Measurements from ENCODE around the gene PDK2.

Gene PDK2

DNA sequence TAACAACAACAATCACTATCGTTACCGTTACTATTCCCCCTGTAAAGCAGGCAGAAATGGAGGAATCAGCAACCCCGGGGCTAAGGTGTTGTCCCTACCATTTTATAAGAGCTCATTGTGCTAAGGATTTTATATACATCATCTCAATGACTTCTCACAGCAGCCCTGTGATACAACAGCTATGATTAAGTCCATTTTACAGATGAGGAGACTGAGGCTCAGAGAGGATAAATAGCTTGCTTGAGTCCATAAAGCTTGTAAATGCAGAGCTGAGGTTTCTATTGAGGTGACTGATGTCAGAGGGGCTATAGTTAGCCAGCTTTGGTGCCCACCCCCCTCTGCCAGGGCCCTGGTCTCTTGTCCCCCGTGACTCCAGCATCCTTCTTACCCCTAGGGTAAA is 16.7 kb upstream of the PDK2 start:
- no peak for DNase-seq

DNA sequence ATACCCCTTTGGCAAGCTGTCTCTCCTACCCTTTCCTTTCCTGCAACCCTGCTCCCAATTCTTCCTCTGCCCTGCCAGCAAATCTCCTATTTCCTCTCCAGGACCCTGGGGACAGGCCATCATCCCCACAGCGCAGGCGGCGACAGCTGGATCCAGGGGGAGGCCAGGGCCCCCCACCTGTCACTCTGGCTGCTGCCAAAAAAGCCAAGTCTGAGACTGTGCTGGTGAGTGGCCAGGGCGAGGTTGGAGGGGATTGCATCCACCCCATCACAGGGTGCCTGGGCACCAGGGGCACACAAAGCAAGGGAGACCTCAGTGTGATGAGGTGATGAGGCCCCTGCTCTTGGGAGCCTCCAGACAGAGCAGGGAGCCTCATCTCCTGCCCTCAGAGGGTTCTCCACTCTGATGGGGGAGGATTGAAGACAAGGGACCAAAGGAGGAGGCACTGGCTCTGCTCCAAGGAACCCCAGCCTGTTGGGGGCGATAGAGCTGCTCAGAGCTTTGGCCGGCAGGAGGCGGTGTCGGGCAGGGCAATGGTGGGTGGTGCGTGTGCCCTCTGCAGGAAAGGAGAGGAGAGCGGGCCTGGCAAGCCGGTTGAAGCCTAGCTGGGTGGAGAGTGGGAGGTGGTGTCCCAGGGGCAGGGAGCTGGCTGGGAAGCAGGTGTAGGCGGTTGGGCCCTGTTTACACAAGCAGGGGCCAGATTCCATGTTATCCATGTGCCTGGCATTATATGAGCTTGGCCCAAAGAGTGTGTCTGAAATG is 15.6 kb upstream of the PDK2 start:
- no peak for DNase-seq

DNA sequence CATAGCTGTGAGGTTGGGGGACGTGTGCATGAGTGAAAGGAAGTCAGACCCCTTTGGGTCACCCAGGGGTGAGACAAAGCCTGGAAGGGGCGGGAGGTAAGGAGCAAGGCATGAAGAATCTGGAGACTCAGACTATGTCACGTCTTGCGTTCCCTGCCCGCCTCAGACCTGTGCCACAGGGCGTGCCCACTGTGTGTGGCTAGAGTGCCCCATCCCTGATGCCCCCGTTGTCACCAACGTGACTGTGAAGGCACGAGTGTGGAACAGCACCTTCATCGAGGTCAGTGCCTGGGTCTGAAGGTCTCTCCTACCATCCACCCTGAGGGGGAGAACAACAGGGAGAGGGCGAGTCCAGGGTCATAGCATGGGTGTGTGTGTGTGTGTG is 15.1 kb upstream of the PDK2 start:
- no peak for DNase-seq

DNA sequence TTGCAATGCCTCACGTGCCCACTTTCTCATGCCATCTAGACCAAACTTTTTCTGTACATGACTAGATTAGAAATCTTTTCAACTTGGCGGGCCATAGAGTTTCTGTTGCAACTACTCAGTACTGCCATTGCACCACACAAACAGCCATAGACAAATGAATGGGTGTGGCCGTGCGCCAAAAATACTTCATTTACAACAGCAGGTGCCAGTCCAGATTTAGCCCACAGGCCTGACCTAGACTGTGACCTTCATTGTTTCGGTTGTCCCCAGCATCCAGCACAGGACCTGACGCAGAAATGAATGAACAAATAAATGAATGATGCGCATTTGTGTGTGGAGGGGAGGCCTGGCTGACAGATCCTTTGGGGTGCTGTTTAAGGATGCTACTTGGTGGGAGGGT is 14.3 kb upstream of the PDK2 start:
- DNase-seq = no peak

DNA sequence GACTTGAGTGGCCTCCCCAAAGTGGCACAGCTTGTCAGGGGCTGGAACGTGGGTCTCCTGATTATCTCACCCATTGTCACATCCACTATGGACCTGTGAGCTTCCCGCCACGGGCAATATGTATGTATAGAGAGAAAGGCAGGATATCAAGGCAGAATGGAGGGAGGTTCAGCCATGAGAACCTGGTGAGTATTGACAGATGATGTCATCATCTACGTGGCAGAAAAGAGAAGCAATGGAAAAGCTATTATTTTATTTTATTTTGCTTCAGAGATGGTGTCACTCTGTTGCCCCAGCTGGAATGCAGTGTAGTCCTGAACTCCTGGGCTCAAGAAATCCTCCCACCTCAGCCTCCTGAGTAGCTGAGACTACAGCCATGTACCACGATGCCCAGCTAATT is 13.4 kb upstream of the PDK2 start:
- DNase-seq = no peak

DNA sequence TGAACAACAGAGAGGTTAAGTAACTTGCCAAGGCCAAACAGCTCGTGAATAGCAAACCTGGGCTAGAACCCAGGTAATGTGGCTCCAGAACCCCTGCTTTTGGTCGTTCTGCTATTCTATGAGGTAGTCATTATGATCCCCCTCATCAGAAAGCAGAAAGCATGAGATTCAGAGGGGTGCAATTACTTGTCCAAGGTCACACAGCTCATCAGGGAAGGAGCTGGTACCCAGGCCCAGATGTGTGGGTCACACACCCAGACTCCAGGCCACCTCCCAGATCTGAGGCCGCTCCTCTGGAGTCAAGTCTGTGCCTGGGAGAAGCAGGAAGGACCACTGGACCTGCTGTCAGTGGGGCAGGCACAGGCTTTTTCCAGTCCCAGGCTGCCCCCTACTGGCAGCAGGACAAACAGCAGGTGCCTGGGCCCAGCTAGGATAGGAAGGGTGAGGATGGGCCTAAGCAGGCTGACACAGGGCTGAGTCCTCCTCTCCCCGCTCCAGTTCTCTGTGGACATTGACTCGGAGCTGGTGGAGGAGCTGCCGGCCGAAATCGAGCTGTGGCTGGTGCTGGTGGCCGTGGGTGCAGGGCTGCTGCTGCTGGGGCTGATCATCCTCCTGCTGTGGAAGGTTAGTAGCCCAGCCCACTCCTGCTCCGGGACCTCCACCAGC is 7.8 kb upstream of the PDK2 start:
- DNase-seq = peak in 30 of 51 donors; percentile 7 to 64 (median 28)

DNA sequence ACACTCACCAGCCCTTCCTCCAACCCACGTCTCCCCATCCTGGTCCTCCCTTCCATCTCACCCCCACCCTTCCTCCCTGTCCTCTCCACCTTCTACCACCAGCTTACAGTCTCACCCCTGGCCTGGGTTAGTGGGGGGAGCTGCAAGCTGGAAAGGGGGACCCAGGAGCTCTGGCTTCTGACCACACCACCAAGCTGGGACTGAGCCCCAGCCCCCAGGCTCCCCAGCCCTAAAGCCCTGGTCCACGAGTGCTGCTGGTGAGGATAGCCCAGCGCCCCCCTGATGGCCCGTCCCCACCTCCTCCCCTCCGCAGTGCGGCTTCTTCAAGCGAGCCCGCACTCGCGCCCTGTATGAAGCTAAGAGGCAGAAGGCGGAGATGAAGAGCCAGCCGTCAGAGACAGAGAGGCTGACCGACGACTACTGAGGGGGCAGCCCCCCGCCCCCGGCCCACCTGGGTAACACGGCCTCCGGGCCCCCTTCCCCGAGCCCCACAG is 7.2 kb upstream of the PDK2 start:
- DNase-seq = no peak

DNA sequence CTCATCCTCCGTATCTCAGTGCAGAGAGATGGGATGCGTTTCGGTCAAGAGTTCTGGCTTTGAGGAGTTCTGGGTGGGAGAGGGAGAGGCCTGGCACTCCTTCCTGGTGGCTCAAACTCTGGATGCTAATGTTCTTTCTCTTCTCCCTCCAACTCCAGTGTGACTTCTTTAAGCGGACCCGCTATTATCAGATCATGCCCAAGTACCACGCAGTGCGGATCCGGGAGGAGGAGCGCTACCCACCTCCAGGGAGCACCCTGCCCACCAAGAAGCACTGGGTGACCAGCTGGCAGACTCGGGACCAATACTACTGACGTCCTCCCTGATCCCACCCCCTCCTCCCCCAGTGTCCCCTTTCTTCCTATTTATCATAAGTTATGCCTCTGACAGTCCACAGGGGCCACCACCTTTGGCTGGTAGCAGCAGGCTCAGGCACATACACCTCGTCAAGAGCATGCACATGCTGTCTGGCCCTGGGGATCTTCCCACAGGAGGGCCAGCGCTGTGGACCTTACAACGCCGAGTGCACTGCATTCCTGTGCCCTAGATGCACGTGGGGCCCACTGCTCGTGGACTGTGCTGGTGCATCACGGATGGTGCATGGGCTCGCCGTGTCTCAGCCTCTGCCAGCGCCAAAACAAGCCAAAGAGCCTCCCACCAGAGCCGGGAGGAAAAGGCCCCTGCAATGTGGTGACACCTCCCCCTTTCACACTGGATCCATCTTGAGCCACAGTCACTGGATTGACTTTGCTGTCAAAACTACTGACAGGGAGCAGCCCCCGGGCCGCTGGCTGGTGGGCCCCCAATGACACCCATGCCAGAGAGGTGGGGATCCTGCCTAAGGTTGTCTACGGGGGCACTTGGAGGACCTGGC is 6.0 kb upstream of the PDK2 start:
- DNase-seq = no peak

DNA sequence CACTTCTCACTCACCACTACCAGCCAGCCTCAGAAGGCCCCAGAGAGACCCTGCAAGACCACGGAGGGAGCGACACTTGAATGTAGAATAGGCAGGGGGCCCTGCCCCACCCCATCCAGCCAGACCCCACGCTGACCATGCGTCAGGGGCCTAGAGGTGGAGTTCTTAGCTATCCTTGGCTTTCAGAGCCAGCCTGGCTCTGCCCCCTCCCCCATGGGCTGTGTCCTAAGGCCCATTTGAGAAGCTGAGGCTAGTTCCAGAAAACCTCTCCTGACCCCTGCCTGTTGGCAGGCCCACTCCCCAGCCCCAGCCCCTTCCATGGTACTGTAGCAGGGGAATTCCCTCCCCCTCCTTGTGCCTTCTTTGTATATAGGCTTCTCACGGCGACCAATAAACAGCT is 5.1 kb upstream of the PDK2 start:
- no peak for DNase-seq

DNA sequence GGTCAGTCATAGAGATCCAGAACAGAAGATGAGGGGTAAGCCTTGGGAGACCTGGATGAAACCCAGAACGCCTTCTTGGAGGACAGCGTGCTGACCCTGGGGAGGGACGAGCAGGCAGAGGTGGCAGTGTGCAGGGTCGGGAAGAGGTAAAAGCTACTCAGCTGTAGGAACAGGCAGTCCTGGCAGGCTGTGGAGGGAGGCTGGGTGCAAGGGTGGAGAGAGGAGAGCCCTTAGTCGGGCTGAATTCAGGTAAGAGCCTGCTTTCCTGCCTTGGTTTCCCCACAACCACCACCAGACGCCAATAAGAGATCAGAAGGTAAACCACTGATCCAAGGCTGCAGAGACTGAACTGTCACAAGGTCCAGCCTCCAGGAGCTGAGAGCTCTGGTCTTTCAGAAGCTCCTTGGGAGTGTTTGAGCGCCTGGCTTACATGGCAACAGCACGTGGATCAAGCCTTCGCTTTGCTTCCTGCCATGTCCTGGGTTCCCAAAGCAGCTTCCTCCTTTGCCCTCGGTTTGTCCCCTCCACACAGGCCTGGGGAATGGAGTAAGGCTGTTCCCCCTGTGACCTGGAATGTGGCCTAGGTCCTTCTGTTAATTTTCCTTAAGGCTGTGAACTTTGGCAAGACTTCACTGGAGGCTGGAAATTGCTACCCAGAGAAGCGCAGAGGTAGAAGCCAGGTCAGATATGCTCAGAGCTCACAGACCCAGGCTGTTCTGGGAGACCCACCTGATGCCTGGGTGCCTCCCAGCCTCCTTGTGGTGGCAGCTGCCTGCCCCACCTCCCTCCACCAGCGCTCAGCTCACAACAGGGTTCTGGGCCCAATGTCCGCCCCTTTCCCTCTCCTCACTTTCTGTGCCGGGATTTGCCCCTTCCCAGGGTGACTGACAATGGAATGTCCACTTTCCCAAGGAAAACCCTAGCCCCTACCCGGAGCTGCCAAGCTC is 3.9 kb upstream of the PDK2 start:
- no peak for DNase-seq

DNA sequence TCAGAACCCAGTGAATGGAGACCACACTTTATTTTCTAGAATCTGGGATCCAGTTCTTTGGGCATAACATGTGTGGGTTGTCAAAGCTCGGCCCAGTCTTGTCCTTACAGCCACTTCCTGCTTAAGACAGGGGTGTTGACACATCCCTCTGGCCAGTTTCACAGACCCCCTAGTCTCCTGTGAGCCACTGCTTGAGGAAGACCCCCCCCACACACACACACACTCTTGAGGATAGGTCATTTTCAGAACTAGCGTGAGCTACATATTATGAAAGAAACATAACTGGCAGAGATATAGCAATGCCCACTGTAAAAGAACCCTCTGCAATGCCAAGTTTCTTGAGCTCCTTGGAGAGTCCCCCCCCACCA is 3.2 kb upstream of the PDK2 start:
- DNase-seq = no peak

DNA sequence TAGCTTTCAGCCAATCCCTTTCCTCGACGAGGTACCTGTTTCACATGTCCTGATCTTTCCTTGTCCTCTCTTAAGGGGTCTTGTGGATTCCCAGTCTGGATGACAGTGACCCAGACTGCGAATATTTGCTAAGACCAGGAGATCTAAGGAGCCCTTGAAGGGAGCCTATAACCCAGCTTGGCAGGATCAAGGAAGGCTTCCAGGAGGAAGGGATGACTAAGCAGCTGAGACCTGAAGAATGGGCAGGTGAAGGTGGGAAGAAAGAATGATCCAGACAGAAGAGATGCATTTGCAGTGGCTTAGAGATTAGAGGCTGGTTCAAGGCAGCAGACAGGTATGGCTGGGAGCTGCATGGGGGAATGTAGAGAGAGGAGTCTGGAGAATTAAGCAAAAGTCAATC is 1.9 kb upstream of the PDK2 start:
- no peak for DNase-seq

DNA sequence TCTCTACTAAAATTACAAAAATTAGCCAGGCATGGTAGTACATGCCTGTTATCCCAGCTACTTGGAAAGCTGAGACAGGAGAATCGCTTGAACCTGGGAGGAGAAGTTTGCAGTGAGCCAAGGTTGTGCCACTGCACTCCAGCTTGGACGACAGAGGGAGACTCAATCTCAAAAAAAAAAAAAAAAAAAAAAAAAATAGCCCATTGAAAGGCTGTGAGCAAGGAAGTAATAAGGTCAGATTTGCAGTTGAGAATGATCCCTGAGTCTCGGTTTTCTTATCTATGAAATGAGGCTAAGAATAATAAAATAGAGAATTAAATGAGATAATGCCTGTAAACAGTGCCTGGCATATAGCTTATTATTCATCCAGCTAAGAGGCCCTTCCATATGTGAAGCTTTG is 1.3 kb upstream of the PDK2 start:
- DNase-seq = no peak

DNA sequence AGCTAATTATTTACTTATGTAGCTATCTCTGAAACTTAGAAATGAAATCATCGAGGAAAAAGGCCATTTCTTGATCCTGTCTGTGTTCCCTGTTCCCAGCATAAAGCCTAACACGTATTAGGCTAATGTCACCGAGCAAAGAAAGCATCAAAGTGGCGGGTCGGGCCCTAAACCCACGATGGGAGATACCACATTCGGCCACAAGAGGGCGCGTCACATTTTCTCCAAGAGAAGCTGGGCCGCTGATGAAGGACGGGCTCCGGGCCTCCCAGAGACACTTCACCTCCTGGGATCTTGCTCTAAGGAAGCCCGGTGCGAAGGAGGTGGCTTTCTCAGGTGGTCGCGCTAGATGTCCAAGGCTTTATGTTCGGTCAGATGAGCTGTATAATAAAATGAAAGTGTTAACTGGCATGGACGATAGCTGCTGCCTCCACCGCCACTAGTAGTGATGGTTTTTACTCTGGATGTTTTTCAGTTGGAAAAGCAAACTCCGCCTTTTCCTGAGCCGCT is 853 bp upstream of the PDK2 start:
- peak; percentile 48 to 97 (median 81) for DNase-seq

DNA sequence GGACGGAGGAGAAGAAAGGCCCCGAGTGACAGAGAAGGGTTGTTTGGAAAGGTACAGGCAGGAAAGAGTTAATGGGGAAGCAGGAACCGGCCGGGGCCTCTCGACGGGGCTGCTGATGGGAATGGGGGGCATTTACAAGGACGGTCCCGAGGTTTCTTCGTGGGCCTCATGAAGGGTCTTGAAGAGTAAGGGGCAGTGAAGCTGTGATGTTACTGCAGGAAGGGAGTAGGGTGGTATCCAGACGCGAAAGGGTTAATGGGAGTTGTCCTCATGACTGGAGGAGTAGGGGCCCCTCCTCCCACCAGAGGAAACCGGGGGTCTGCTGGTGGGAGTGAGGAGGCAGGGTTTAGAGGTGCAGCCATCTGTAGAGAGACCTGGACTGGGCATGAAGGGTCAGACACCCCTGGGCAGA is 481 bp downstream of the PDK2 start:
- DNase-seq = peak in 5 of 51 donors; percentile 19 to 65 (median 53)

DNA sequence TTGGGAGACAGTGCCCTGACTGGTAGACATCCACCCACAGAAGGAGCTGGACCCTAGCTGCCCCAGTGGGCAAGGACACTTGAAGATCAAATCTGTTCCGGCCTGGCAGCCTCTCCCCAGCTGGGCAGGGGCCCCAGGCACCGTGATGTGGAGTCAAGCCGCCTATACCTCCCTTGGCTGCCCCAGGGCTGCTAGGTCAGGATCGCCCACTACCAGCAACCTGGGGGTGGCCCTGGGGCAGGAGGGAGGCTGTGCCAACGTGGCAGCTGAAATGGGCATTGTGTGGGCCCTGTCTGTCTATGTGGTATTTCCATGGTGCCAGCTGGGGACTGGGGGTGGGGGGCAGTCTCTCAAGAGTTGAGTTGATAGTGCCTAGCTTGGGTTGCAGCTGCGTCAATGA is 941 bp downstream of the PDK2 start:
- peak in 8 of 51 donors; percentile 11 to 43 (median 34) for DNase-seq

DNA sequence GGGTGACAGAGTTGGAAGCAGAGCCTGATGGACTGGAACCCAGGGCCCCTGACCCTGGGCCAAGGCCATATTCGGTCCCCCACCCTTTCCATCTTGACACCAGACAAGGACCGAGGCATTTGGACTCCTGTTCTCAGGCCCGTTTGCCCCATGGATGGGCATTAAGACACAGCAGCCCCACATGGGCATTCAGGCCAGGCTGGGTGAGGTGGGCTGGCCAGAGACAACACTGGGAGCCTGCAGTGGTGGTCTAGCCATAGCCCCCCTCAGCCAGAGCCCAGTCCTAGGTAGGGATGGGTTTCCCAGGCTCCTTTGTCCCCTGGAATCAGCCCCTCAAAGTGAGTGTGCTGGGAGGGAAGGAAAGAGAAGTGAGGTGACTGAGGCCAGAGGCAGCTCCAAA is 1.6 kb downstream of the PDK2 start:
- no peak for DNase-seq

DNA sequence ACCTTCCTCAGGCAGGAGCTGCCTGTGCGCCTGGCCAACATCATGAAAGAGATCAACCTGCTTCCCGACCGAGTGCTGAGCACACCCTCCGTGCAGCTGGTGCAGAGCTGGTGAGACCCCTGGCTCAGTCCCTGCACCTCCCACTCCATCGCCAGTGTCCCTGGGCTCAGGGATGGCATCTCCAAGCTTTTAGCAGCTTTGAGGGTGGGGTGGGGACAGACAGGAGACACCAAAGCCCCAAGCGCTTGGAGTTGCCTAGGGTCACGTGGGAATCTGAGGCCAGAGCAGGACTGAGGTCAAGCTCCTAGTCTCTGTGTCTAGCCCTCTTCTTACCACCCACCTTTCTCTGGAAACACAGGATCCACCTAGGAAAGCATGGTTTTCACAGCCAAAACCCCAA is 2.3 kb downstream of the PDK2 start:
- DNase-seq = no peak

DNA sequence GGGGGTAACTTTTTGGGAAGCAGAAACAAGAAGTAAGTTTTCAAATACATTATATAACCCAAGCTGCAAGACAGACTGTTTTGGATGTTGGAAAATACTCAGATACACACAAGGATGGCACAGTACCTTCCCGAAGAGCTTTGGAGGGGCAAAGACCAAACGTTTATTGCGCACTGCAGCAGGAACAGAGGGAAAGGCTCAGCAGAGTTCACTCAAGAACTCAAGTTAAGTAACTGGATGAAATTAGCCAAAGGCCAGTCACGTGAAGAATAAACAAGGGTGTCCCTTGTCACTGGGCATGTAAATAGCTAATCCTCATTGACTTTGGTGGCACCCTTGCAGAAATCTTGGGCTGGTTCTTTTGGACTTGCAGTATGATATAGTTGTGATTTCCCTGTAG is 2.8 kb downstream of the PDK2 start:
- no peak for DNase-seq

DNA sequence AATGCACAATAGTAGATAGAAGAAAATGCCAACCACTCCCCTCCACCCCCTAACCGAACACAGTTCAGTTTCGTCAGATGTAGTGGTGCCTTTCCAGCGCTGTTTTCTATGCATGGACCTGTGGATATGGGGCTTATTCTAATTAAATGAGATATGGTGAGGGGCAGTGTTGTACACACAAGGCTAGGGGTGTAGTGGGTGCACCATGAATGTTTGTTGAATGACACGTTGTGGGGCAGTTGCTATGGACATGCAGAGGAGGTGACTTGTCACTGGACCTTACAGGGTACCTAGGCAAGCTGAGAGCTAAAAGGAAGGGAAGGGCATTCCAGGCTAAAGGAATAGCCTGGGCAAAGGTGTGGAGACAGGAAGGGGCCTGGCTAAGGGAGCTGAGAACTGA is 3.4 kb downstream of the PDK2 start:
- DNase-seq = no peak

DNA sequence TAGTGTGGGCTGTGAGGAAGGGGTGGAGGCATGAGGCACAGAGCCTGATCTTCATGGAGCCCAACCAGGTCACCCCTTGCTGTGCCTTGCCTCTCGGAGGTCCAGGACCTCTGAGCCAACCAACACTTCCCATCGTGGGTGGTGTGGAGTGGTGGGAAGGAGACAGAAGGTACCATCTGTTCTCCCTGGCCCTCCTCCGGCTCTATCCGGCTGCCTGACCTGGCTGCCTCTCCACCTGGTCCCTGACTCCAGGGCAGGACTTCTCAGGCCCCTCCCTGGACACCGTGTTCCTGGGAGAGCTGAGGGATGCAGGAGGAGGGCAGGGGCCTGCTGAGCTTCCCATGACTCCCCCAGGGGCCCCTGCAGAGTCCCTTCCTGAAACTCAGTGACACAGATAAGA is 3.9 kb downstream of the PDK2 start:
- DNase-seq = no peak

Measured in hypothalamus (tissue), 51 donors.